ENCODE data around the gene UPF2. TPM values are rescaled to one million over a fixed set of nuclear protein-coding genes. Genes with fewer than 3 reads are reported as not detected.
"Not testable (repeated sequence)": the region's sequence is repeated elsewhere in the genome, so short reads cannot be mapped to it uniquely, and the experiment has no call there.

Gene UPF2
- total and polyA plus RNA-seq, 5 donors from 2014 or later: 5.5 to 29.9 (median 10.6) TPM

DNA sequence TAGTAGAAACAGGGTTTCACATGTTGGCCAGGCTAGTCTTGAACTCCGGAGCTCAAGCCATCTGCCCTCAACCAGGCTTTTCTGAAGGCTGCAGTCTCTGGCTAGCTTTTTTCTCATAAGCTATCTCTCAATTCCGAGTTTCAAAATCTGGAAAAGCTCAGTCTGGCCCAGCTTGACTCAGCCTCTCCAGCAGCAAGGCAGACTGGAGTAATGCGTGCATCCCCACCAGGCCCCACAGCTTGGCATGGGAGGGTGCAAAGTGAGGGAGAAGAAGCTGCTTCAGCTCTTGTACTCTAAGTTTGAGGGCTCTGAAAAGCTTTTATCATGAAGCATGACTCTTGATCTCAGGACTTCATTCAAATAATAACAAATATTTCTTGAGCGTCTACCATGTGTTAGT, 30.9 kb upstream of the UPF2 start:
- Histone ChIP-seq H3K27ac (ENCODE audit: insufficient read depth, low read length, poor library complexity, severe bottlenecking) (no peak overlapping the region), H3K4me1 (ENCODE audit: control insufficient read depth, insufficient read depth, low read length, poor library complexity, severe bottlenecking) (peaks cover 7% of the 10 kb centered on the region), H3K4me3 (ENCODE audit: low read depth, low read length) (no peak overlapping the region), H3K27me3 (ENCODE audit: control insufficient read depth, insufficient read depth, low read length) (no peaks in the 10 kb centered on the region), H3K36me3 (ENCODE audit: control insufficient read depth, insufficient read depth, low read length) (no peaks in the 10 kb centered on the region), H3K9me3 (ENCODE audit: control insufficient read depth in 2 of 2, low read length in 2 of 2) (no peaks in the 10 kb centered on the region)
- Mint-ChIP-seq H3K36me3 (peaks cover 5% of the 10 kb centered on the region), H3K4me1 (peaks cover 6 to 30% (median 18%) of the 10 kb centered on the region in 4 donors), H3K9me3 (peaks cover 0 to 2% (median 0%) of the 10 kb centered on the region in 7 donors), H3K27me3 (no peaks in the 10 kb centered on the region), H3K27ac (no peak overlapping the region), H3K4me3 (peak overlapping the region in 1 of 4 donors; percentile 13)
- DNase-seq: no peak
- ATAC-seq (ENCODE audit: low read depth in 2 of 2): no peak

DNA sequence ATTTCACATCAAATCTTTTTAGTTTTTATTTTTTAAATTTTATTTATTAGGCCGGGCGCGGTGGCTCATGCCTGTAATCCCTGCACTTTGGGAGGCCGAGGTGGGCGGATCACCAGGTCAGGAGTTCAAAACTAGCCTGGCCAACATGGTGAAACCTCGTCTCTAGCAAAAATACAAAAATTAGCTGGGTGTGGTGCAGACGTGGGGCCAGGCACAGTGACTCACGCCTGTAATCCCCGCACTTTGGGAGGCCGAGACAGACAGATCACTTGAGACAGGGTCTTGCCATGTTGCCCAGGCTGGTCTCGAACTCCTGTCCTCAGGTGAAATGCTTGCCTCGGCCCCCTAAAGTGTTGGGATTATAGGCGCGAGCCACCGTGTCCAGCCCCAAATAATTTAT, 28.8 kb upstream of the UPF2 start:
- H3K9me3 Mint-ChIP-seq; H3K36me3 Mint-ChIP-seq; H3K27ac ChIP-seq (ENCODE audit: insufficient read depth, low read length, poor library complexity, severe bottlenecking); DNase-seq; H3K27me3 ChIP-seq (ENCODE audit: control insufficient read depth, insufficient read depth, low read length); ATAC-seq (ENCODE audit: low read depth in 2 of 2); H3K36me3 ChIP-seq (ENCODE audit: control insufficient read depth, insufficient read depth, low read length); H3K4me3 ChIP-seq (ENCODE audit: low read depth, low read length); H3K9me3 ChIP-seq (ENCODE audit: control insufficient read depth in 2 of 2, low read length in 2 of 2); H3K27ac Mint-ChIP-seq; H3K27me3 Mint-ChIP-seq: not testable (repeated sequence)
- peaks cover 15% of the 10 kb centered on the region for H3K4me1 ChIP-seq (ENCODE audit: control insufficient read depth, insufficient read depth, low read length, poor library complexity, severe bottlenecking)
- peaks cover 14 to 30% (median 22%) of the 10 kb centered on the region in 4 donors for H3K4me1 Mint-ChIP-seq
- H3K4me3 Mint-ChIP-seq: peak overlapping the region in 3 of 4 donors; percentile 48 to 87 (median 69)

DNA sequence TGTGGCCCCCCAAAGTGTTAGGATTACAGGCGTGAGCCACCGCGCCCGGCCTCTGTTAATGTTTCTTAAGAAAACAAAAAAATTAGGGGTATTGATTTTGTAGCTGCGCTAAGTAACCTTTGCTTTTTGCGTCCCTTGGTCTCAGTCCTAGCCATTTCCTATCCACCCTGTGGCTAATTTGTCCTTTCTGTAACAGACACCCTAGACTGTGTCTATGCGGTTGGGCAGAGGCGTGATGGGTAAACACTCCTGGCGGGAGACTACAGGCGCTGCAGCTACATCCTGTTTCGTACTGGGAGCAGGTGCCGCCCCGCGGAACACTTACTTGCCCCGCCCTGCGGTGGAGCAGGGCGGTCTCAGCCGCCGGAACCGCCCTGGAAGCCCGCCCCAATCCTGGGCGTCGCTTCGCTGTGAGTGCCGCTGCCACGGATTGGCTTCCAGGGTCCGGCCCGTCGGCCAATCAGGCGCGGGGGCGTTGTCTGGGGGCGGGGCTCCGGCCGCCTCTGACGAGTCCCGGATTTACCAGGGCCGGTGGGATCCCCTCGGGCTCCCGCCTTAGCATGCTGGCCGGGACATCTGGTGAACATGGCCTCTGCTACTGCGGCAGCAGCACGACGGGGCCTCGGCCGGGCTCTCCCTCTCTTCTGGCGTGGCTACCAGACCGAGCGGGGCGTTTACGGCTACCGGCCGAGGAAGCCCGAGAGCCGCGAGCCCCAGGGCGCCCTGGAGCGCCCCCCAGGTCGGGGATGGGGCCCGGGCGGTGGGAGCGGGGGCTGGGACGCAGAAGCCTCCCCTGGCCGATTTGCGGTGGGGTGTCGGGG, 26.1 kb upstream of the UPF2 start, which contains the start of gene DHTKD1:
Gene DHTKD1 (plus strand): TSS at position 506 of the 821 bp plus-strand sequence. CDS start 80 bp downstream, at position 586.
- DNase-seq (peak; percentile 97 to 99 (median 98)), ATAC-seq (ENCODE audit: low read depth in 2 of 2) (peak; percentile 98 to 99)
- Mint-ChIP-seq H3K27me3 (no peaks in the 10 kb centered on the region), H3K9me3 (no peaks in the 10 kb centered on the region), H3K36me3 (no peaks in the 10 kb centered on the region), H3K4me3 (peak within 1 kb of the TSS; percentile 88 to 93 (median 89)), H3K27ac (peak within 1 kb of the TSS; percentile 74 to 96 (median 96)), H3K4me1 (peaks cover 14 to 30% (median 19%) of the 10 kb centered on the region in 4 donors)
- H3K4me1 ChIP-seq (ENCODE audit: control insufficient read depth, insufficient read depth, low read length, poor library complexity, severe bottlenecking): peaks cover 15% of the 10 kb centered on the region
- H3K27me3 ChIP-seq (ENCODE audit: control insufficient read depth, insufficient read depth, low read length): no peaks in the 10 kb centered on the region
- H3K4me3 ChIP-seq (ENCODE audit: low read depth, low read length): peak within 1 kb of the TSS; percentile 90
- no peaks in the 10 kb centered on the region for H3K36me3 ChIP-seq (ENCODE audit: control insufficient read depth, insufficient read depth, low read length)
- peak within 1 kb of the TSS; percentile 76 for H3K27ac ChIP-seq (ENCODE audit: insufficient read depth, low read length, poor library complexity, severe bottlenecking)
- H3K9me3 ChIP-seq (ENCODE audit: control insufficient read depth in 2 of 2, low read length in 2 of 2): no peaks in the 10 kb centered on the region

DNA sequence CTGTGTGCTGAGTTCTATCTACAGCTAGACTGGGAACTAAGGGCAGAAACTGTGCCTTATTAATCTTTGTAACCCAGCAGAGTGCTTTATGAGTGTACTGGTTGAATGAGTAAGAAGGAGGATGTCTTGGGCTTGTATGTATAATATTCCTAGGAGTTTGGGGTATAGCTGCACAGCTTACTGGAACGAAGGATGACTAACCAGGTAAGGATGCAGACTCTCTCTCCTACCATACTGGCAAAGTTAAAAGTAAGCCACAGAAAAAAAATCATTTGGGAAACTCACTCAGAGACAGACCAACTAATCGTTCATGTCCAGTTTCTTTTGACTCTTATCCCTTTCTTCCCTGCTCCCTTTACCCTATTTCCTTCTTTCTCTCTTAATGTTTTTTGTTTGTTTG, 24.7 kb upstream of the UPF2 start:
- peak overlapping the region in 2 of 4 donors; percentile 38 to 76 for H3K4me3 Mint-ChIP-seq
- H3K27me3 ChIP-seq (ENCODE audit: control insufficient read depth, insufficient read depth, low read length): no peaks in the 10 kb centered on the region
- no peak overlapping the region for H3K27ac ChIP-seq (ENCODE audit: insufficient read depth, low read length, poor library complexity, severe bottlenecking)
- no peaks in the 10 kb centered on the region for H3K36me3 ChIP-seq (ENCODE audit: control insufficient read depth, insufficient read depth, low read length)
- H3K4me1 ChIP-seq (ENCODE audit: control insufficient read depth, insufficient read depth, low read length, poor library complexity, severe bottlenecking): peaks cover 15% of the 10 kb centered on the region
- H3K9me3 ChIP-seq (ENCODE audit: control insufficient read depth in 2 of 2, low read length in 2 of 2): no peaks in the 10 kb centered on the region
- H3K36me3 Mint-ChIP-seq: no peaks in the 10 kb centered on the region
- ATAC-seq (ENCODE audit: low read depth in 2 of 2) (no peak), DNase-seq (no peak)
- no peaks in the 10 kb centered on the region for H3K9me3 Mint-ChIP-seq
- peaks cover 14 to 30% (median 19%) of the 10 kb centered on the region in 4 donors for H3K4me1 Mint-ChIP-seq
- peak overlapping the region in 2 of 3 donors; percentile 28 to 71 for H3K27ac Mint-ChIP-seq
- H3K4me3 ChIP-seq (ENCODE audit: low read depth, low read length): no peak overlapping the region
- no peaks in the 10 kb centered on the region for H3K27me3 Mint-ChIP-seq

DNA sequence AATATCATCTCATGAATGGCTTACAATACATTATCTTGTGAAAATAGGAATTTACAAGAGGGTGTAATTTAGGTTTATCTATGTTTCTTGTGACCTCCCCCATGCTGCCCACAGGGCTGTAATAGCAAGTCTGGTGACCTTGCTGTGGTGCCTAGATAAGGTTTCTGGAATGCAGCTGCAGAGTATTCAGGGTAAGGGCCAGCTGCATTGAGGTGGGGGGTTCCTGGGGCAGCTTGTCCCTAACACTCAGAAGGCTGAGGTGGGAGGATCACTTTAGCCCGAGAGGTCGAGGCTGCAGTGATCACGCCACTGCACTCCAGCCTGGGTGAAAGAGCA, 20.8 kb upstream of the UPF2 start:
- Histone ChIP-seq H3K36me3 (ENCODE audit: control insufficient read depth, insufficient read depth, low read length) (no peaks in the 10 kb centered on the region), H3K9me3 (ENCODE audit: control insufficient read depth in 2 of 2, low read length in 2 of 2) (no peaks in the 10 kb centered on the region), H3K4me1 (ENCODE audit: control insufficient read depth, insufficient read depth, low read length, poor library complexity, severe bottlenecking) (peaks cover 7% of the 10 kb centered on the region), H3K4me3 (ENCODE audit: low read depth, low read length) (no peak overlapping the region), H3K27ac (ENCODE audit: insufficient read depth, low read length, poor library complexity, severe bottlenecking) (no peak overlapping the region), H3K27me3 (ENCODE audit: control insufficient read depth, insufficient read depth, low read length) (no peaks in the 10 kb centered on the region)
- Mint-ChIP-seq H3K27ac (no peak overlapping the region), H3K27me3 (no peaks in the 10 kb centered on the region), H3K4me3 (no peak overlapping the region), H3K4me1 (peaks cover 2 to 7% (median 6%) of the 10 kb centered on the region in 4 donors), H3K36me3 (no peaks in the 10 kb centered on the region), H3K9me3 (no peaks in the 10 kb centered on the region)
- ATAC-seq (ENCODE audit: low read depth in 2 of 2) (no peak), DNase-seq (no peak)

DNA sequence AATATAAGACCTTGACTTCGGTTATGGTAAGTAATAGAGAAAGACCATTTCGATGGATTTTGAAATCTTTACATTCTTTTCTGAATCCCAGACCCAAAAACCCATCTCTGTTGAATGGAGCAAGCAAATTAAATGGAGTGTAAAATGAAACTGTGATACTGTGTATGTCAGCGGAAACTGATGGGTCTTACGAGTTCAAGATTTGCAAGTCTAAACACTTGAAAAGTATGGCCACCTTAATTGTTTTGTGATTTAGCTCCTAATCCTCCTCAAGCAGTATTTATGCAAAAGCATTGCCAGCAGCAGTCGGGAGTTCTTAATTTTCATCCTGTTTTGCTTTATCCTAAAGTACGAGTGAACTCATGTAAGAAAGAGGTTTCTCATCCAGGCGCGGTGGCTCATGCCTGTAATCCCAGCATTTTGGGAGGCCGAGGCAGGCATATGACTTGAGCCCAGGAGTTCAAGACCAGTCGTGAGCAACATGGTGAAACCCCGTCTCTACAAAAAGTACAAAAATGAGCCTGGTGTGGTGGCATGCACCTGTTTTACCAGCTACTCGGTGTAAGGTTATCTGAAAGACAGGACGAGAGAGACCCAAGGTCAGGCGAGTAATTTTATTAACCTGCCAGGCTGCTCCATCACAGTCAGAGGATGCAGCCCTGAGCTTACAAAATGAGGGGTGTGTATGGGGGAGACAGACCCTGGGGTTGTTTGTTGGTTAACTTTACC, 20.3 kb upstream of the UPF2 start:
- Histone ChIP-seq H3K36me3 (ENCODE audit: control insufficient read depth, insufficient read depth, low read length) (no peaks in the 10 kb centered on the region), H3K4me3 (ENCODE audit: low read depth, low read length) (no peak overlapping the region), H3K27me3 (ENCODE audit: control insufficient read depth, insufficient read depth, low read length) (no peaks in the 10 kb centered on the region), H3K27ac (ENCODE audit: insufficient read depth, low read length, poor library complexity, severe bottlenecking) (no peak overlapping the region), H3K9me3 (ENCODE audit: control insufficient read depth in 2 of 2, low read length in 2 of 2) (no peaks in the 10 kb centered on the region), H3K4me1 (ENCODE audit: control insufficient read depth, insufficient read depth, low read length, poor library complexity, severe bottlenecking) (peaks cover 1% of the 10 kb centered on the region)
- Mint-ChIP-seq H3K27ac (no peak overlapping the region), H3K36me3 (no peaks in the 10 kb centered on the region), H3K4me3 (no peak overlapping the region), H3K27me3 (no peaks in the 10 kb centered on the region), H3K9me3 (no peaks in the 10 kb centered on the region), H3K4me1 (peaks cover 0 to 5% (median 2%) of the 10 kb centered on the region in 4 donors)
- ATAC-seq (ENCODE audit: low read depth in 2 of 2) (no peak), DNase-seq (no peak)

DNA sequence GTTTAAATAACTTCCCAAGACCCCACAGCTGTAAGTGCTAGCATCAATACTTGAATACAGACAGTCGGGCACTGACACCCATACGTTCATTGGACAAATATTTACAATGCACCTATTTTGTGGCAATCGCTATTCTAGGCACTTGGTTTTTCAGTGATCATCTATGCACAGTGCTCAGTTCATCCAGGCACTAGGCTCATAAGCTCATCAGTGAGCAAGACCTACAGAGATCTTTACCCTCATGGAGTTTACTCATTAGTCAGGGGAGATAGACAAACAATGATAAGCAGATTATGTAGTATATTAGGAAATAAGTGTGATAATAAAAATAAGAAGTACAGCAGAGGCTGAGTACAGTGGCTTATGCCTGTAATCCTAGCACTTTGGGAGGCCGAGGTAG, 18.5 kb upstream of the UPF2 start:
- Mint-ChIP-seq H3K27me3 (no peaks in the 10 kb centered on the region), H3K4me1 (no peaks in the 10 kb centered on the region), H3K9me3 (no peaks in the 10 kb centered on the region), H3K4me3 (no peak overlapping the region), H3K36me3 (no peaks in the 10 kb centered on the region), H3K27ac (no peak overlapping the region)
- no peak overlapping the region for H3K4me3 ChIP-seq (ENCODE audit: low read depth, low read length)
- no peaks in the 10 kb centered on the region for H3K9me3 ChIP-seq (ENCODE audit: control insufficient read depth in 2 of 2, low read length in 2 of 2)
- H3K36me3 ChIP-seq (ENCODE audit: control insufficient read depth, insufficient read depth, low read length): no peaks in the 10 kb centered on the region
- no peak overlapping the region for H3K27ac ChIP-seq (ENCODE audit: insufficient read depth, low read length, poor library complexity, severe bottlenecking)
- no peaks in the 10 kb centered on the region for H3K4me1 ChIP-seq (ENCODE audit: control insufficient read depth, insufficient read depth, low read length, poor library complexity, severe bottlenecking)
- no peaks in the 10 kb centered on the region for H3K27me3 ChIP-seq (ENCODE audit: control insufficient read depth, insufficient read depth, low read length)
- ATAC-seq (ENCODE audit: low read depth in 2 of 2) (no peak), DNase-seq (no peak)
